Stomach (tissue), 9 donors: ENCODE measurements around the gene DNAAF9. TPM values are rescaled to one million over a fixed set of nuclear protein-coding genes. Genes with fewer than 3 reads are reported as not detected.

Experiments
- DNase-seq, 2 donors: peaks; one replicate each; pipeline versions ENCODE4 v3.0.0 to v3.0.0-alpha.2; 2013 to 2019
- H3K27ac ChIP-seq, 5 donors: fragments of 200-600 bp in 4 of 5; sonication (generic) in 4 of 5; one replicate each; pipeline ENCODE4 v1.5.1; 2013 to 2019; ENCODE audit warnings: mild to moderate bottlenecking in 1 of 5, moderate library complexity in 1 of 5
- H3K27me3 ChIP-seq, 3 donors: fragments of 200-600 bp; sonication (generic); one replicate each; pipeline ENCODE4 v1.5.1; 2017 to 2019; ENCODE audit warnings: mixed run types in 1 of 3
- H3K36me3 ChIP-seq, 4 donors: fragments of 200-600 bp; sonication (generic); 1 replicate in 3 of 4; 2 replicates in 1 of 4; pipeline ENCODE4 v1.5.1; 2016 to 2019
- H3K4me1 ChIP-seq, 4 donors: fragments of 200-600 bp; sonication (generic); one replicate each; pipeline ENCODE4 v1.5.1; 2016 to 2019
- H3K4me3 ChIP-seq, 4 donors: fragments of 200-600 bp; sonication (generic) in 3 of 4; one replicate each; pipeline ENCODE4 v1.5.1; 2016 to 2019; ENCODE audit warnings: mild to moderate bottlenecking in 1 of 4
- H3K9me3 ChIP-seq, 4 donors: fragments of 200-600 bp; sonication (generic); one replicate each; pipeline ENCODE4 v1.5.1; 2016 to 2019
- CTCF ChIP-seq, 7 experiments: fragments of 450-650 bp in 4 of 7; fragments of 200-600 bp in 3 of 7; sonication (generic) in 3 of 7; IDR thresholded peaks; one replicate each; pipeline ENCODE4 v1.5.1; 2016 to 2019; ENCODE audit warnings: antibody characterized with exemption in 7 of 7, control low read depth in 2 of 7, mild to moderate bottlenecking in 1 of 7
- EP300 ChIP-seq: sonication (generic); formaldehyde crosslinking; IDR thresholded peaks from one replicate; pipeline ENCODE4 v1.6.1; 2017; ENCODE audit warnings: antibody characterized with exemption
- POLR2A ChIP-seq, 4 donors: fragments of 450-650 bp; IDR thresholded peaks; one replicate each; pipeline ENCODE4 v1.6.1; 2016; ENCODE audit warnings: antibody characterized with exemption in 4 of 4, control low read depth in 2 of 4, mild to moderate bottlenecking in 1 of 4, moderate library complexity in 1 of 4
- POLR2AphosphoS5 ChIP-seq, 3 donors: sonication (generic); formaldehyde crosslinking; IDR thresholded peaks; one replicate each; pipeline ENCODE4 v1.6.1; 2016; ENCODE audit warnings: antibody characterized with exemption in 3 of 3
- WGBS, 5 donors: extraction: QIAGEN DNeasy Blood & Tissue Kit in 3 of 5; methylation state at CpG; one replicate each; pipeline versions ENCODE4 v1.1.5 to v1.1.7; 2013 to 2018; 5-methylcytosine and 5-hydroxymethylcytosine counted together
- intact Hi-C: fragments of 100-400 bp; cut with DNase I; formaldehyde crosslinking; loops from one replicate; pipeline ENCODE4 v1.15.1; 2023; ENCODE audit warnings: low total_unique reads
- polyA plus RNA-seq, 3 donors: library from polyadenylated mRNA; stranded (reverse); fragments of 200-250 nt; gene quantifications; one replicate each; pipeline ENCODE4 v1.2.3, GENCODE V29; 2013
- total RNA-seq, 5 donors: library from RNA; depleted of rRNA; stranded (reverse); fragments of >200 nt; gene quantifications; one replicate each; pipeline versions ENCODE4 v1.1.0 to v1.2.3, GENCODE V29; 2014 to 2016
- donor health status: healthy with polysubstance abuse.
- donor health status: Bipolar disorder and iron deficiency.
- donor health status: healthy.

DNAAF9 gene
- total and polyA plus RNA-seq, 8 donors: 1.2 to 23.7 (median 10.5) TPM

- WGBS, 5 donors: 84 to 91% (median 88%) methylated on average over 1 of the region's 1 CpG
- no peak for DNase-seq
- H3K9me3 ChIP-seq: peaks cover 0 to 3% (median 0%) of the 10 kb centered on the region in 4 donors
- no peaks in the 10 kb centered on the region for H3K27me3 ChIP-seq
- H3K27ac ChIP-seq: no peak overlapping the region
- no peak for TF ChIP-seq POLR2AphosphoS5 (IDR thresholded peaks at IDR 0.05)
- TF ChIP-seq POLR2A (IDR thresholded peaks at IDR 0.05): no peak
- TF ChIP-seq EP300: no peak
- TF ChIP-seq CTCF (IDR thresholded peaks at IDR 0.05): no peak
- no peak overlapping the region for H3K4me3 ChIP-seq
- H3K4me1 ChIP-seq: peaks cover 0 to 35% (median 16%) of the 10 kb centered on the region in 4 donors
- no peaks in the 10 kb centered on the region for H3K36me3 ChIP-seq
- intact Hi-C loops: no loop called here
These were observed 14.7 kb downstream of the DNAAF9 start for GRCh38 chr20:3392756-3393155.

- intact Hi-C loops: no loop called here
- peak in 1 of 2 donors; percentile 19 for DNase-seq
- TF ChIP-seq CTCF (IDR thresholded peaks at IDR 0.05) (no peak), POLR2AphosphoS5 (IDR thresholded peaks at IDR 0.05) (no peak)
- Histone ChIP-seq H3K9me3 (peaks cover 0 to 3% (median under 1%) of the 10 kb centered on the region in 4 donors), H3K27me3 (no peaks in the 10 kb centered on the region), H3K36me3 (no peaks in the 10 kb centered on the region), H3K4me1 (peaks cover 0 to 31% (median 14%) of the 10 kb centered on the region in 4 donors), H3K27ac (peak overlapping the region in 1 of 5 donors; percentile 21), H3K4me3 (no peak overlapping the region)
- 40 to 69% (median 56%) methylated on average over 3 of the region's 3 CpGs for WGBS, 5 donors
These were observed 16.6 kb downstream of the DNAAF9 start for GRCh38 chr20:3390759-3391425.

DNA sequence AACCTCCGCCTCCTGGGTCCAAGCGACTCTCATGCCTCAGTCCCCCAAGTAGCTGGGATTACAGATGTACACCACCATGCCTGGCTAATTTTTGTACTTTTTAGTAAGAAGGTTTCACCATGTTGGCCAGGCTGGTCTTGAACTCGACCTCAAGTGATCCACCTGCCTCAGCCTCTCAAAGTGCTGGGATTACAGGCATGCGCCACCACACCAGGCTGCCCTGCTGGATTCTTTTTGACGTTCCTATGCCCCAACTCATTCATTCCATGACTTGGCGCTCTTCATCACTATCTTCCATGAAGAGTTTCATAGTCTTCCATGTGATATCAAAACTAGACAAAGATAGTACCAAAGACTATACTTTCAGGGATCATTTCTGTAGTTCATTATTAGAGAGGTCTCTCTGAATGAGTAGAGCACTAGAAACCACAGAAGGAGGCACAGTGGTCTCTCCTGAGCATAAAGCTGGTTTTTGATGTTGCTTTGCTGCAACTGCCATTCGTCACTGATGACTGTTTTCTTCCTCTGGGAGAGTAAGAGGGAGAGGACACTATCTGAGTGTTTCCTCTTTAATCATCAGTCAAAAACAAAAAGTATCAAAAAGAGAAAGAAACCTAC, 23.5 kb downstream of the DNAAF9 start:
- Histone ChIP-seq H3K27me3 (no peaks in the 10 kb centered on the region), H3K4me1 (peaks cover 0 to 12% (median 0%) of the 10 kb centered on the region in 4 donors), H3K36me3 (peaks cover 0 to 25% (median 20%) of the 10 kb centered on the region in 4 donors), H3K4me3 (no peak overlapping the region), H3K27ac (no peak overlapping the region), H3K9me3 (peaks cover 0 to 8% (median 0%) of the 10 kb centered on the region in 4 donors)
- no peak for DNase-seq
- intact Hi-C loops: no loop called here
- WGBS, 5 donors: 88 to 94% (median 91%) methylated on average over 7 of the region's 7 CpGs
- no peak for TF ChIP-seq EP300
- TF ChIP-seq CTCF (IDR thresholded peaks at IDR 0.05): no peak
- no peak for TF ChIP-seq POLR2A (IDR thresholded peaks at IDR 0.05)
- TF ChIP-seq POLR2AphosphoS5 (IDR thresholded peaks at IDR 0.05): no peak

- Histone ChIP-seq H3K4me1 (peaks cover 0 to 21% (median 3%) of the 10 kb centered on the region in 4 donors), H3K9me3 (peaks cover 0 to 8% (median 0%) of the 10 kb centered on the region in 4 donors), H3K27me3 (no peaks in the 10 kb centered on the region), H3K36me3 (peaks cover 0 to 37% (median 26%) of the 10 kb centered on the region in 4 donors), H3K4me3 (no peak overlapping the region), H3K27ac (no peak overlapping the region)
- WGBS, 5 donors: 81 to 91% (median 90%) methylated on average over 3 of the region's 3 CpGs
- TF ChIP-seq POLR2AphosphoS5 (IDR thresholded peaks at IDR 0.05) (no peak), CTCF (IDR thresholded peaks at IDR 0.05) (no peak), POLR2A (IDR thresholded peaks at IDR 0.05) (no peak), EP300 (no peak)
- intact Hi-C loops: no loop called here
- DNase-seq: no peak
These were observed 24.6 kb downstream of the DNAAF9 start for GRCh38 chr20:3382836-3383235.
